HL-60 (cell line): Measurements from ENCODE around the gene TNFRSF1B.
A peak's percentile ranks its signal among the peaks of the same experiment; 100 is the strongest.

ENCODE experiments used
- DNase-seq, 2 experiments: peaks; one replicate each; pipeline ENCODE4 v3.0.0-alpha.2; 2010 to 2020; ENCODE audit warnings: low read depth in 1 of 2, low spot score in 1 of 2
- H3K27ac ChIP-seq: fragments of 250-450 bp; sonication (Bioruptor Pico); replicated peaks from 2 replicates; pipeline ENCODE4 v1.5.1; 2020; ENCODE audit warnings: mild to moderate bottlenecking, moderate library complexity
- H3K27me3 ChIP-seq: fragments of 250-450 bp; sonication (Bioruptor Pico); 2 replicates; pipeline ENCODE4 v1.5.1; 2021; ENCODE audit warnings: mild to moderate bottlenecking, moderate library complexity; ENCODE audit not compliant: insufficient read depth, poor library complexity, severe bottlenecking
- H3K4me3 ChIP-seq: replicated peaks from 2 replicates; pipeline ENCODE4 v1.5.1; 2011; ENCODE audit warnings: mild to moderate bottlenecking, control low read depth, low read length; ENCODE audit not compliant: insufficient read depth
- CTCF ChIP-seq: IDR thresholded peaks from one replicate; pipeline ENCODE4 v1.5.1; 2011; ENCODE audit warnings: low read length, control low read depth, inconsistent platforms; ENCODE audit not compliant: insufficient read depth
- GABPA ChIP-seq: IDR thresholded peaks from 2 replicates; pipeline ENCODE4 v1.6.1; 2012; ENCODE audit warnings: low read depth
- POLR2AphosphoS5 ChIP-seq: IDR thresholded peaks from 2 replicates; pipeline ENCODE4 v1.6.1; 2012; ENCODE audit warnings: low read depth
- REST ChIP-seq: IDR thresholded peaks from 2 replicates; pipeline ENCODE4 v1.6.1; 2012; ENCODE audit warnings: low read depth; ENCODE audit not compliant: insufficient replicate concordance
- SPI1 ChIP-seq: IDR thresholded peaks from 2 replicates; pipeline ENCODE4 v1.6.1; 2012; ENCODE audit warnings: low read depth, mild to moderate bottlenecking, borderline replicate concordance

TNFRSF1B gene

GRCh38 chr1:12208764-12209494, 42.1 kb downstream of the TNFRSF1B start:
- no peak for TF ChIP-seq SPI1
- TF ChIP-seq CTCF = peak; percentile 72
- peak in 1 of 2 experiments; percentile 84 for DNase-seq
- Histone ChIP-seq H3K27me3 (no peaks in the 10 kb centered on the region), H3K4me3 (no peak overlapping the region), H3K27ac (no peak overlapping the region)

- TF ChIP-seq GABPA (no peak), REST (no peak), CTCF (no peak), POLR2AphosphoS5 (no peak), SPI1 (no peak)
- no peak for DNase-seq
- no peaks in the 10 kb centered on the region for H3K27me3 ChIP-seq
- H3K27ac ChIP-seq = no peak overlapping the region
- H3K4me3 ChIP-seq = no peak overlapping the region
Measured at GRCh38 chr1:12209495-12209832, 42.7 kb downstream of the TNFRSF1B start.

- H3K27ac ChIP-seq = no peak overlapping the region
- H3K27me3 ChIP-seq = no peaks in the 10 kb centered on the region
- no peak for DNase-seq
- TF ChIP-seq POLR2AphosphoS5 (no peak), GABPA (no peak), SPI1 (no peak), CTCF (no peak), REST (no peak)
- no peak overlapping the region for H3K4me3 ChIP-seq
Measured at GRCh38 chr1:12215118-12215961, 48.5 kb downstream of the TNFRSF1B start.
